GM12878 (cell line): ENCODE data around the gene LPIN1. TPM values are rescaled to one million over a fixed set of nuclear protein-coding genes. Genes with fewer than 3 reads are reported as not detected.
A peak's percentile ranks its signal among the peaks of the same experiment; 100 is the strongest.
"Not testable (repeated sequence)": the region's sequence is repeated elsewhere in the genome, so short reads cannot be mapped to it uniquely, and the experiment has no call there.

Experiments
- ATAC-seq: fragments of 200-7000 bp; cut with Tn5 transposase; 3 replicates; pipeline ENCODE4 v1.9.1; 2020; ENCODE audit warnings: mild to moderate bottlenecking, moderate library complexity
- BruUV-seq: library from RNA; stranded (reverse); fragments of 400-500 nt; replicated peaks from 2 replicates; lab custom pipeline; 2021; lab: Mats Ljungman, UMichigan
- CTCF ChIA-PET: fragments of 300-600 bp; sonication (Branson Sonifier 250); formaldehyde crosslinking; extraction: SDS; loops from one replicate; lab custom pipeline; 2021; ENCODE audit warnings: inconsistent platforms; lab: Yijun Ruan, JAX
- POLR2A ChIA-PET: fragments of 350-600 bp; formaldehyde crosslinking; extraction: SDS; loops from one replicate; lab custom pipeline; 2021; ENCODE audit warnings: inconsistent platforms; lab: Charles Lee
- RAD21 ChIA-PET: fragments of 300-600 bp; sonication (Branson Sonifier 250); formaldehyde crosslinking; loops from one replicate; lab custom pipeline; 2023; ENCODE audit warnings: antibody characterized with exemption; ENCODE audit not compliant: unreplicated experiment; lab: Charles Lee
- SMC1A ChIA-PET: fragments of 300-600 bp; sonication (Branson Sonifier 250); formaldehyde crosslinking; loops from one replicate; lab custom pipeline; 2023; ENCODE audit not compliant: unreplicated experiment, uncharacterized antibody; lab: Charles Lee
- DNase-seq: peaks from one replicate; pipeline ENCODE4 v3.0.0-alpha.2; 2011; ENCODE audit warnings: low read depth, low spot score
- FAIRE-seq: peaks from 3 replicates; lab custom pipeline; 2011; peaks lifted over from hg19 to GRCh38; lab: Jason Lieb, UNC
- H2AFZ ChIP-seq: 2 replicates; pipeline ENCODE4 v1.6.0; 2011; ENCODE audit warnings: low read depth, low read length, control low read depth; ENCODE audit not compliant: control insufficient read depth
- H3K27ac ChIP-seq: 2 replicates; pipeline ENCODE4 v1.5.1; 2011; ENCODE audit warnings: control low read depth; ENCODE audit not compliant: control insufficient read depth, insufficient read depth
- H3K27me3 ChIP-seq, 2 experiments: replicated peaks in 1 of 2; 2 replicates each; pipeline versions ENCODE4 v1.6.0 to v1.6.1; 2011; ENCODE audit warnings: low read length in 1 of 2; ENCODE audit not compliant: control insufficient read depth in 2 of 2, insufficient read depth in 2 of 2
- H3K36me3 ChIP-seq, 2 experiments: 2 replicates each; pipeline ENCODE4 v1.5.1; 2011; ENCODE audit warnings: low read length in 1 of 2; ENCODE audit not compliant: control insufficient read depth in 2 of 2, insufficient read depth in 2 of 2
- H3K4me1 ChIP-seq: 2 replicates; pipeline ENCODE4 v1.6.1; 2011; ENCODE audit warnings: mild to moderate bottlenecking, low read length, moderate library complexity, mixed read lengths; ENCODE audit not compliant: control insufficient read depth, insufficient read depth
- H3K4me2 ChIP-seq: 2 replicates; pipeline ENCODE4 v1.6.0; 2011; ENCODE audit warnings: control low read depth; ENCODE audit not compliant: control insufficient read depth, insufficient read depth
- H3K4me3 ChIP-seq: fragments of 200-600 bp; sonication (generic); 2 replicates; pipeline ENCODE4 v1.5.1; 2016
- H3K79me2 ChIP-seq: 2 replicates; pipeline ENCODE4 v1.6.0; 2011; ENCODE audit warnings: low read length; ENCODE audit not compliant: control insufficient read depth, insufficient read depth
- H3K9ac ChIP-seq: 2 replicates; pipeline ENCODE4 v1.8.0; 2011; ENCODE audit warnings: low read length, control low read depth, mixed read lengths; ENCODE audit not compliant: control insufficient read depth, insufficient read depth
- H3K9me3 ChIP-seq: replicated peaks from 3 replicates; pipeline ENCODE4 v1.5.1; 2011; ENCODE audit warnings: mild to moderate bottlenecking, low read length; ENCODE audit not compliant: control insufficient read depth, insufficient read depth
- H4K20me1 ChIP-seq: 2 replicates; pipeline ENCODE4 v1.6.0; 2011; ENCODE audit not compliant: control insufficient read depth, insufficient read depth
- BCL3 ChIP-seq: IDR thresholded peaks from 2 replicates; pipeline ENCODE4 v1.6.1; 2011; ENCODE audit warnings: borderline replicate concordance, low read depth, mild to moderate bottlenecking, moderate library complexity, low read length; ENCODE audit not compliant: insufficient read depth, poor library complexity, severe bottlenecking
- CHD4 ChIP-seq: fragments of 200-600 bp; sonication (generic); IDR thresholded peaks from 2 replicates; pipeline ENCODE4 v1.6.1; 2016; ENCODE audit warnings: mild to moderate bottlenecking
- MEF2B ChIP-seq: fragments of 450-650 bp; IDR thresholded peaks from 2 replicates; pipeline ENCODE4 v1.6.1; 2018; ENCODE audit warnings: mild to moderate bottlenecking, moderate library complexity; ENCODE audit not compliant: partially characterized antibody, poor library complexity, severe bottlenecking
- NFYA ChIP-seq: IDR thresholded peaks from 2 replicates; pipeline ENCODE4 v1.6.1; 2011; ENCODE audit warnings: low read depth, mild to moderate bottlenecking, low read length, improper control_type of control experiment, borderline replicate concordance
- SMAD1 ChIP-seq: fragments of 450-650 bp; IDR thresholded peaks from 2 replicates; pipeline ENCODE4 v1.6.1; 2018; ENCODE audit warnings: mild to moderate bottlenecking, low read depth; ENCODE audit not compliant: partially characterized antibody
- WRNIP1 ChIP-seq: IDR thresholded peaks from 2 replicates; pipeline ENCODE4 v1.6.1; 2011; ENCODE audit warnings: low read depth, low read length, improper control_type of control experiment, borderline replicate concordance
- ZSCAN29 ChIP-seq: fragments of 450-650 bp; IDR thresholded peaks from 2 replicates; pipeline ENCODE4 v1.6.1; 2017; ENCODE audit warnings: mild to moderate bottlenecking, moderate library complexity
- WGBS: methylation state at CpG from one replicate; pipeline ENCODE4 v1.1.6; 2016; ENCODE audit warnings: low lambda C conversion rate; ENCODE audit not compliant: insufficient replicate concordance, insufficient coverage; ENCODE audit errors: missing lambda C conversion rate; 5-methylcytosine and 5-hydroxymethylcytosine counted together
- in situ Hi-C: fragments of 300-500 bp; cut with MboI; formaldehyde crosslinking; loops from 9 replicates; pipeline ENCODE4 v1.14.3; 2018; ENCODE audit warnings: mixed read lengths
- intact Hi-C: fragments of 100-400 bp; cut with micrococcal nuclease; formaldehyde crosslinking; loops from one replicate; pipeline ENCODE4 v1.14.2; 2022; ENCODE audit not compliant: unreplicated experiment
- polyA plus RNA-seq, 11 experiments: library from polyadenylated mRNA; depleted of rRNA in 4 of 11; unstranded in 6 of 11; stranded (reverse) in 5 of 11; fragments of >200 nt; fragmentation: Nextera tagmentation in 4 of 11; fragmentation: Illumina TruSeq in 1 of 11; extraction: Ambion mirVana in 4 of 11; extraction: Trizol in 1 of 11; gene quantifications; 1 replicate in 1 of 11; 2 replicates in 10 of 11; pipeline versions ENCODE4 v1.2.1 to v1.2.3, GENCODE V29; 2011 to 2016; ENCODE audit warnings: inconsistent platforms in 2 of 11, missing spikeins in 2 of 11, low read depth in 1 of 11
- total RNA-seq, 4 experiments: library from RNA; depleted of rRNA in 3 of 4; stranded (reverse); fragments of >200 nt in 3 of 4; fragmentation: Illumina TruSeq in 1 of 4; extraction: Trizol in 1 of 4; gene quantifications; 2 replicates each; pipeline versions ENCODE4 v1.2.1 to v1.2.3, GENCODE V29; 2013 to 2021

Gene LPIN1
- total and polyA plus RNA-seq, 10 of the 15 experiments (the other 5 are each of a cell fraction or from before 2014, with no cell fraction given) = 18.8 to 82.5 (median 50.3) TPM

GRCh38 chr2:11858883-11859282 is 112.5 kb downstream of the LPIN1 start:
- ChIA-PET POLR2A (no interaction called here), SMC1A (no interaction called here), CTCF (no interaction called here), RAD21 (no interaction called here)
- WGBS = 94% methylated on average over 2 of the region's 2 CpGs
- DNase-seq (no peak), ATAC-seq (no peak), FAIRE-seq (no peak)
- no peaks in the 10 kb centered on the region for H4K20me1 ChIP-seq
- H3K4me1 ChIP-seq = peaks cover 35% of the 10 kb centered on the region
- no peaks in the 10 kb centered on the region for H3K27me3 ChIP-seq
- no peak for TF ChIP-seq MEF2B
- TF ChIP-seq WRNIP1 = no peak
- no peak for TF ChIP-seq BCL3
- no peak for TF ChIP-seq ZSCAN29
- TF ChIP-seq SMAD1 = no peak
- no peak for TF ChIP-seq CHD4
- no peak for TF ChIP-seq NFYA
- H2AFZ ChIP-seq = no peak overlapping the region
- no peak overlapping the region for H3K4me2 ChIP-seq
- no TSS peak for BruUV-seq
- H3K9me3 ChIP-seq = peaks cover 24% of the 10 kb centered on the region
- no peak overlapping the region for H3K27ac ChIP-seq
- H3K79me2 ChIP-seq = no peaks in the 10 kb centered on the region
- no peaks in the 10 kb centered on the region for H3K36me3 ChIP-seq
- in situ Hi-C loops (no loop called here), intact Hi-C loops (no loop called here)
- no peak overlapping the region for H3K4me3 ChIP-seq
- no peak overlapping the region for H3K9ac ChIP-seq

- FAIRE-seq, ATAC-seq, H3K79me2 ChIP-seq, DNase-seq, BruUV-seq, H3K36me3 ChIP-seq, H3K27me3 ChIP-seq, H3K9ac ChIP-seq, H4K20me1 ChIP-seq, H3K4me3 ChIP-seq, H3K4me2 ChIP-seq, H2AFZ ChIP-seq, in situ Hi-C loops: not testable (repeated sequence)
- ChIA-PET POLR2A (interaction anchor here (0.6 kb wide), 1 partner anchor 690 kb away, joined by 3 read pairs; no protein-coding TSS in a partner anchor), SMC1A (interaction anchor here (0.6 to 8.4 kb wide), 4 partner anchors 17 to 675 kb away, joined by 3 to 90 read pairs (median 3); no protein-coding TSS in a partner anchor), RAD21 (interaction anchor here (0.7 to 2.5 kb wide), 4 partner anchors 29 to 857 kb away, joined by 3 to 17 read pairs (median 4); partner anchors contain the start of gene TRIB2), CTCF (interaction anchor here (1.6 kb wide), 2 partner anchors 31 to 177 kb away, joined by 3 to 8 read pairs; no protein-coding TSS in a partner anchor)
- Histone ChIP-seq H3K27ac (peak overlapping the region; percentile 17; the same call in 1 of the 2 replicates), H3K4me1 (peaks cover 46% of the 10 kb centered on the region), H3K9me3 (peaks cover 24% of the 10 kb centered on the region)
- WGBS = 99% methylated on average over 3 of the region's 3 CpGs
- intact Hi-C loops = loop anchor here (5.0 to 10.0 kb wide), 5 partner anchors 212 to 645 kb away; no protein-coding TSS in a partner anchor
Observed at GRCh38 chr2:11859975-11860374, 113.5 kb downstream of the LPIN1 start.
